GM10248 (cell line): ENCODE data around the gene RSBN1L.
"Not testable (repeated sequence)": the region's sequence is repeated elsewhere in the genome, so short reads cannot be mapped to it uniquely, and the experiment has no call there.

ENCODE experiments used
- CTCF ChIA-PET: fragments of 300-600 bp; sonication (Branson Sonifier 250); formaldehyde crosslinking; extraction: SDS; loops from one replicate; lab custom pipeline; 2021; ENCODE audit warnings: antibody characterized with exemption; lab: Yijun Ruan, JAX
- POLR2A ChIA-PET: fragments of 350-650 bp; sonication (Branson Sonifier 250); formaldehyde crosslinking; extraction: SDS; loops from one replicate; lab custom pipeline; 2020; ENCODE audit warnings: antibody characterized with exemption; lab: Yijun Ruan, JAX
- DNase-seq: peaks from one replicate; pipeline ENCODE4 v3.0.0; 2012; ENCODE audit errors: extremely low spot score
- CTCF ChIP-seq: IDR thresholded peaks from 2 replicates; pipeline ENCODE4 v1.5.1; 2012; ENCODE audit warnings: mild to moderate bottlenecking, low read depth; ENCODE audit errors: extremely low read depth, missing control alignments, control extremely low read depth

The RSBN1L gene

GRCh38 chr7:77702968-77703472 lies 6.8 kb downstream of the RSBN1L start:
- no peak for TF ChIP-seq CTCF
- POLR2A ChIA-PET = no interaction called here
- CTCF ChIA-PET = interaction anchor here (1.3 to 2.2 kb wide), 5 partner anchors 12 to 51 kb away, joined by 4 to 14 read pairs (median 4); no protein-coding TSS in a partner anchor
- no peak for DNase-seq

GRCh38 chr7:77703669-77704068 lies 7.4 kb downstream of the RSBN1L start:
- CTCF ChIA-PET = interaction anchor here (0.7 to 2.2 kb wide), 5 partner anchors 13 to 52 kb away, joined by 3 to 14 read pairs (median 4); no protein-coding TSS in a partner anchor
- POLR2A ChIA-PET, DNase-seq: not testable (repeated sequence)

DNA sequence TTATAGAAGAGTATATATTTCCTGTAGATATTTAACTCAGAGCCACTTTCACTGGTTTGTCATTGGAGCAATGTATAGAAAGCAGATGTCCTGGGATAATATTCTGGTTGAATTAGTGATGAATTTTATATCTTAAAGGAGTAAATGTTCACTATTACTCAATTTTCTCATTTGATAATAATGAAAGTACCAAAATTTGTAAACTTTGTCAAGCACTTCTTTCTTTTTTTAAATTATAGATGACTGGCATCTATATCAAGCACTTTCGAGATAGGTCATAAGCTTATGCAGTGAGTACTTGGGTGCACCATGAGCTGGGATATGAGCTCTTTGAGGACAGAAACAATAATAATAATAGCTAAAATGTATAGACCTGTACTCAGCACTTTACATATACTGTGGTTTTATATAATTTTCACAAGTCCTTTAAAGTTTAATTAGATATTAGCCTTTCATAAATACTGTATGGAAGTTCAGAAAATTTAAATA lies 11.3 kb downstream of the RSBN1L start:
- ChIA-PET POLR2A (no interaction called here), CTCF (no interaction called here)
- no peak for TF ChIP-seq CTCF
- DNase-seq = no peak

DNA sequence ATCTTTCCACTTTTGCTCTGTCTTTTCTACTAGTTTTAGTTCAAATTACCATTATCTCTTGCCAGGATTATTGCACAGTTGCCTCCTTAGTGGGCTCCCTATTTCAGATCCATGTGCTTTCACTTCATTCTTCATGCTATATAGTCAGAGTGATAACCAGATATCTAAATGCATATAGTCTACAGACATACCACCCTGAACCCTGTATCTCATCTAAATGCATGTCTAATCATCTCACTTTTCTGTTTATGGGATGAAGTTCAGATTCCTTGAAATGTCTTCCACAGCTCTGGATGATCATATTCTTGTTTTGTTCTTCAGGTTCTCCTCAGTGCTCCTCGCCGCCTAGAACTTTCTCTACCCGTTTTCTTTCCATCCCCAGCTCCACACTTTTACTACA lies 13.8 kb downstream of the RSBN1L start:
- no peak for DNase-seq
- no peak for TF ChIP-seq CTCF
- ChIA-PET POLR2A (interaction anchor here (0.6 kb wide), 1 partner anchor 9 kb away, joined by 11 read pairs; no protein-coding TSS in a partner anchor), CTCF (no interaction called here)

DNA sequence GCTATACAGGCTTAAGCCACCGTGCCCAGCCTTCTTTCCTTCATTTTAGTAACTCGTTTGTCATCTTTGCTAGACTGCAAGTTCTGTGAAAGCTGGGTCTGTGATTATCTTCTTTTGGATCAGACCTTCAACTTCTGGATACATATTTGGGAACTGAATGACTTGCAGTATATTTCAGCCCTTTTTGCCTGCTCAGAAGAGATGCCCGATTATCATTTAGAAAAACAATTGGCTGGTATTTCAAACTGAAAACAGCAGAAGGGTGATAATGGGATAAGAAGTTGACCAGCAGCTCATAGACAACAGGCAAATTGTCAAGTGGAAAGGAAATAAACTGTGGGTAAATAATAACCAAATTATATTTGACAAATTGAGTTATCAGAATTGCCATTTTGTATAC lies 14.6 kb downstream of the RSBN1L start:
- ChIA-PET CTCF (interaction anchor here (1.3 to 1.9 kb wide), 3 partner anchors 10 to 15 kb away, joined by 3 to 7 read pairs (median 4); partner anchors contain the start of gene RSBN1L), POLR2A (interaction anchor here (0.7 kb wide), 1 partner anchor 10 kb away, joined by 9 read pairs; no protein-coding TSS in a partner anchor)
- no peak for DNase-seq
- no peak for TF ChIP-seq CTCF

GRCh38 chr7:77714195-77714594 lies 17.9 kb downstream of the RSBN1L start:
- no peak for DNase-seq
- CTCF ChIA-PET = interaction anchor here (1.6 kb wide), 1 partner anchor 18 kb away, joined by 3 read pairs; the partner anchor contains the start of gene RSBN1L
- POLR2A ChIA-PET = no interaction called here
- TF ChIP-seq CTCF = no peak

DNA sequence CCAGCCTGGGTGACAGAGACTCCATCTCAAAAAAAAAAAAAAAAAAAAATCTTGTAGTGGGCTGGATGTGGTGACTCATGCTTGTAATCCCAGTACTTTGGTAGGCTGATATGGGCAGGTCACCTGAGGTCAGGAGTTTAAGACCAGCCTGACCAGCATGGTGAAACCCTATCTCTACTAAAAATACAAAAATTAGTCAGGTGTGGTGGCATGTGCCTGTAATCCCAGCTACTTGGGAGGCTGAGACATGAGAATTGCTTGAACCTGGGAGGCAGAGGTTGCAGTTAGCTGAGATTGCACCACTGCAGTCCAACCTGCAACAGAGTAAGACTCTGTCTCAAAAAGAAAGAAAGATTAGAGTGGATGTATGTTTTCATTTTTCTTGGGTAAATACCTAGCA lies 18.7 kb downstream of the RSBN1L start:
- CTCF ChIA-PET = interaction anchor here (1.6 to 2.3 kb wide), 2 partner anchors 19 to 45 kb away, joined by 3 to 5 read pairs; partner anchors contain the start of gene RSBN1L
- DNase-seq, POLR2A ChIA-PET: not testable (repeated sequence)
